Measurements from ENCODE around the gene PLXDC2.

The PLXDC2 gene

GRCh38 chr10:20114179-20114578 is 297.9 kb downstream of the PLXDC2 start:
- Mint-ChIP-seq H3K4me3 (no peak overlapping the region), H3K9me3 (peaks cover 5% of the 10 kb centered on the region), H3K36me3 (ENCODE audit: low read depth) (no peaks in the 10 kb centered on the region), H3K27me3 (no peaks in the 10 kb centered on the region), H3K4me1 (ENCODE audit: low read depth) (no peaks in the 10 kb centered on the region), H3K27ac (no peak overlapping the region)

- H3K4me3 Mint-ChIP-seq, result no peak overlapping the region
- H3K27ac Mint-ChIP-seq, result no peak overlapping the region
Observed at GRCh38 chr10:20115894-20116293, 299.7 kb downstream of the PLXDC2 start.

GRCh38 chr10:20117471-20117870 is 301.2 kb downstream of the PLXDC2 start:
- H3K27me3 Mint-ChIP-seq, result no peaks in the 10 kb centered on the region
- H3K4me1 Mint-ChIP-seq (ENCODE audit: low read depth), result no peaks in the 10 kb centered on the region
- peaks cover 13% of the 10 kb centered on the region for H3K9me3 Mint-ChIP-seq
- no peak overlapping the region for H3K4me3 Mint-ChIP-seq
- no peak overlapping the region for H3K27ac Mint-ChIP-seq
- no peaks in the 10 kb centered on the region for H3K36me3 Mint-ChIP-seq (ENCODE audit: low read depth)

More at GRCh38 chr10:20115894-20116293, 299.7 kb downstream of the PLXDC2 start:
- H3K4me1 Mint-ChIP-seq (ENCODE audit: low read depth), result no peaks in the 10 kb centered on the region
- H3K9me3 Mint-ChIP-seq, result peaks cover 5% of the 10 kb centered on the region
- no peaks in the 10 kb centered on the region for H3K36me3 Mint-ChIP-seq (ENCODE audit: low read depth)
- no peaks in the 10 kb centered on the region for H3K27me3 Mint-ChIP-seq

GRCh38 chr10:20118119-20118518 is 301.9 kb downstream of the PLXDC2 start:
- no peaks in the 10 kb centered on the region for H3K36me3 Mint-ChIP-seq (ENCODE audit: low read depth)
- no peak overlapping the region for H3K27ac Mint-ChIP-seq
- H3K27me3 Mint-ChIP-seq, result no peaks in the 10 kb centered on the region

GRCh38 chr10:20128811-20129210 is 312.6 kb downstream of the PLXDC2 start:
- no peak overlapping the region for H3K27ac Mint-ChIP-seq
- no peaks in the 10 kb centered on the region for H3K36me3 Mint-ChIP-seq (ENCODE audit: low read depth)
- no peak overlapping the region for H3K4me3 Mint-ChIP-seq
- peaks cover 25% of the 10 kb centered on the region for H3K9me3 Mint-ChIP-seq
- H3K27me3 Mint-ChIP-seq, result no peaks in the 10 kb centered on the region
- no peaks in the 10 kb centered on the region for H3K4me1 Mint-ChIP-seq (ENCODE audit: low read depth)

More at GRCh38 chr10:20118119-20118518, 301.9 kb downstream of the PLXDC2 start:
- Mint-ChIP-seq H3K4me3 (no peak overlapping the region), H3K4me1 (ENCODE audit: low read depth) (no peaks in the 10 kb centered on the region), H3K9me3 (peaks cover 12% of the 10 kb centered on the region)

GRCh38 chr10:20132816-20133215 is 316.6 kb downstream of the PLXDC2 start:
- Mint-ChIP-seq H3K36me3 (ENCODE audit: low read depth) (no peaks in the 10 kb centered on the region), H3K27ac (no peak overlapping the region), H3K27me3 (no peaks in the 10 kb centered on the region), H3K4me1 (ENCODE audit: low read depth) (no peaks in the 10 kb centered on the region), H3K9me3 (peaks cover 37% of the 10 kb centered on the region), H3K4me3 (no peak overlapping the region)

- H3K27me3 Mint-ChIP-seq, result no peaks in the 10 kb centered on the region
- H3K4me1 Mint-ChIP-seq (ENCODE audit: low read depth), result no peaks in the 10 kb centered on the region
- no peak overlapping the region for H3K27ac Mint-ChIP-seq
- no peaks in the 10 kb centered on the region for H3K36me3 Mint-ChIP-seq (ENCODE audit: low read depth)
- H3K9me3 Mint-ChIP-seq, result peaks cover 37% of the 10 kb centered on the region
- H3K4me3 Mint-ChIP-seq, result no peak overlapping the region
Observed at GRCh38 chr10:20133669-20134189, 317.5 kb downstream of the PLXDC2 start.

GRCh38 chr10:20142311-20142710 is 326.1 kb downstream of the PLXDC2 start:
- Mint-ChIP-seq H3K36me3 (ENCODE audit: low read depth) (no peaks in the 10 kb centered on the region), H3K4me3 (no peak overlapping the region), H3K4me1 (ENCODE audit: low read depth) (no peaks in the 10 kb centered on the region), H3K9me3 (no peaks in the 10 kb centered on the region), H3K27me3 (no peaks in the 10 kb centered on the region), H3K27ac (no peak overlapping the region)

GRCh38 chr10:20144268-20144667 is 328.0 kb downstream of the PLXDC2 start:
- Mint-ChIP-seq H3K4me1 (ENCODE audit: low read depth) (no peaks in the 10 kb centered on the region), H3K27me3 (no peaks in the 10 kb centered on the region), H3K36me3 (ENCODE audit: low read depth) (no peaks in the 10 kb centered on the region), H3K27ac (no peak overlapping the region), H3K4me3 (no peak overlapping the region), H3K9me3 (no peaks in the 10 kb centered on the region)

GRCh38 chr10:20146004-20146403 is 329.8 kb downstream of the PLXDC2 start:
- Mint-ChIP-seq H3K9me3 (no peaks in the 10 kb centered on the region), H3K27ac (no peak overlapping the region), H3K27me3 (no peaks in the 10 kb centered on the region), H3K4me3 (no peak overlapping the region), H3K4me1 (ENCODE audit: low read depth) (no peaks in the 10 kb centered on the region), H3K36me3 (ENCODE audit: low read depth) (no peaks in the 10 kb centered on the region)

GRCh38 chr10:20147684-20148083 is 331.5 kb downstream of the PLXDC2 start:
- no peaks in the 10 kb centered on the region for H3K4me1 Mint-ChIP-seq (ENCODE audit: low read depth)
- H3K27me3 Mint-ChIP-seq, result no peaks in the 10 kb centered on the region
- no peaks in the 10 kb centered on the region for H3K9me3 Mint-ChIP-seq
- no peak overlapping the region for H3K27ac Mint-ChIP-seq
- no peak overlapping the region for H3K4me3 Mint-ChIP-seq
- H3K36me3 Mint-ChIP-seq (ENCODE audit: low read depth), result no peaks in the 10 kb centered on the region

GRCh38 chr10:20156511-20156910 is 340.3 kb downstream of the PLXDC2 start:
- no peaks in the 10 kb centered on the region for H3K4me1 Mint-ChIP-seq (ENCODE audit: low read depth)
- H3K9me3 Mint-ChIP-seq, result no peaks in the 10 kb centered on the region
- H3K4me3 Mint-ChIP-seq, result no peak overlapping the region
- H3K27ac Mint-ChIP-seq, result no peak overlapping the region
- H3K36me3 Mint-ChIP-seq (ENCODE audit: low read depth), result no peaks in the 10 kb centered on the region
- H3K27me3 Mint-ChIP-seq, result no peaks in the 10 kb centered on the region

- Mint-ChIP-seq H3K27ac (no peak overlapping the region), H3K36me3 (ENCODE audit: low read depth) (no peaks in the 10 kb centered on the region), H3K4me3 (no peak overlapping the region), H3K4me1 (ENCODE audit: low read depth) (no peaks in the 10 kb centered on the region), H3K27me3 (no peaks in the 10 kb centered on the region), H3K9me3 (no peaks in the 10 kb centered on the region)
Observed at GRCh38 chr10:20157314-20157713, 341.1 kb downstream of the PLXDC2 start.

GRCh38 chr10:20158086-20158485 is 341.9 kb downstream of the PLXDC2 start:
- no peaks in the 10 kb centered on the region for H3K36me3 Mint-ChIP-seq (ENCODE audit: low read depth)
- no peaks in the 10 kb centered on the region for H3K27me3 Mint-ChIP-seq
- no peaks in the 10 kb centered on the region for H3K9me3 Mint-ChIP-seq
- H3K4me3 Mint-ChIP-seq, result no peak overlapping the region
- H3K27ac Mint-ChIP-seq, result no peak overlapping the region
- no peaks in the 10 kb centered on the region for H3K4me1 Mint-ChIP-seq (ENCODE audit: low read depth)

- Mint-ChIP-seq H3K27ac (no peak overlapping the region), H3K9me3 (peaks cover 7% of the 10 kb centered on the region), H3K4me1 (ENCODE audit: low read depth) (no peaks in the 10 kb centered on the region), H3K27me3 (no peaks in the 10 kb centered on the region), H3K36me3 (ENCODE audit: low read depth) (no peaks in the 10 kb centered on the region), H3K4me3 (no peak overlapping the region)
Observed at GRCh38 chr10:20162123-20162522, 345.9 kb downstream of the PLXDC2 start.

- Mint-ChIP-seq H3K27ac (no peak overlapping the region), H3K27me3 (no peaks in the 10 kb centered on the region), H3K4me1 (ENCODE audit: low read depth) (no peaks in the 10 kb centered on the region), H3K4me3 (no peak overlapping the region), H3K9me3 (peaks cover 7% of the 10 kb centered on the region), H3K36me3 (ENCODE audit: low read depth) (no peaks in the 10 kb centered on the region)
Observed at GRCh38 chr10:20166096-20166675, 350.0 kb downstream of the PLXDC2 start.
